ENCODE data around the gene DENND11.
"Not testable (repeated sequence)": the region's sequence is repeated elsewhere in the genome, so short reads cannot be mapped to it uniquely, and the experiment has no call there.

The DENND11 gene

GRCh38 chr7:141708351-141708750 is 6.4 kb upstream of the DENND11 start, which contains the start of gene WEE2:
Gene WEE2, plus strand, starts transcription at chr7:141708353. Its CDS starts 406 bp downstream, at chr7:141708759.
- no peak for DNase-seq (ENCODE audit: low spot score)

- no peak for DNase-seq (ENCODE audit: low spot score)
Observed at GRCh38 chr7:141706239-141707064, 4.5 kb upstream of the DENND11 start.

GRCh38 chr7:141704741-141705140 is 2.8 kb upstream of the DENND11 start:
- DNase-seq (ENCODE audit: low spot score), result no peak

GRCh38 chr7:141704112-141704511 is 2.1 kb upstream of the DENND11 start:
- DNase-seq (ENCODE audit: low spot score), result no peak

GRCh38 chr7:141702892-141703291 is 926 bp upstream of the DENND11 start:
- DNase-seq (ENCODE audit: low spot score), result no peak

GRCh38 chr7:141701489-141702046 is 398 bp downstream of the DENND11 start:
- no peak for DNase-seq (ENCODE audit: low spot score)

- DNase-seq (ENCODE audit: low spot score), result no peak
Observed at GRCh38 chr7:141700848-141701371, 1.1 kb downstream of the DENND11 start.

GRCh38 chr7:141700296-141700847 is 1.6 kb downstream of the DENND11 start:
- DNase-seq (ENCODE audit: low spot score), result no peak

GRCh38 chr7:141699860-141700259 is 2.1 kb downstream of the DENND11 start:
- no peak for DNase-seq (ENCODE audit: low spot score)

GRCh38 chr7:141698247-141699015 is 3.5 kb downstream of the DENND11 start:
- no peak for DNase-seq (ENCODE audit: low spot score)

GRCh38 chr7:141697211-141697871 is 4.6 kb downstream of the DENND11 start:
- no peak for DNase-seq (ENCODE audit: low spot score)

GRCh38 chr7:141696348-141696747 is 5.6 kb downstream of the DENND11 start:
- no peak for DNase-seq (ENCODE audit: low spot score)

- no peak for DNase-seq (ENCODE audit: low spot score)
Observed at GRCh38 chr7:141695803-141696289, 6.1 kb downstream of the DENND11 start.

GRCh38 chr7:141693082-141693481 is 8.9 kb downstream of the DENND11 start:
- DNase-seq (ENCODE audit: low spot score), result no peak

- no peak for DNase-seq (ENCODE audit: low spot score)
Observed at GRCh38 chr7:141691961-141692360, 10.0 kb downstream of the DENND11 start.

GRCh38 chr7:141691540-141691939 is 10.4 kb downstream of the DENND11 start:
- no peak for DNase-seq (ENCODE audit: low spot score)

- DNase-seq (ENCODE audit: low spot score), result not testable (repeated sequence)
Observed at GRCh38 chr7:141689072-141689825, 12.7 kb downstream of the DENND11 start.

GRCh38 chr7:141688043-141688442 is 13.9 kb downstream of the DENND11 start:
- DNase-seq (ENCODE audit: low spot score), result no peak

GRCh38 chr7:141686670-141687069 is 15.3 kb downstream of the DENND11 start:
- no peak for DNase-seq (ENCODE audit: low spot score)

GRCh38 chr7:141686074-141686473 is 15.9 kb downstream of the DENND11 start:
- no peak for DNase-seq (ENCODE audit: low spot score)
